Neural progenitor cell (in vitro differentiated cells): ENCODE data around the gene TRAP1. TPM values are rescaled to one million over a fixed set of nuclear protein-coding genes. Genes with fewer than 3 reads are reported as not detected.

ENCODE experiments used
- DNase-seq: peaks from one replicate; pipeline ENCODE4 v3.0.0-alpha.2; 2016; ENCODE audit warnings: low spot score
- H2AFZ ChIP-seq: fragments of 200-600 bp; sonication (generic); replicated peaks from 2 replicates; pipeline ENCODE4 v1.6.1; 2016; ENCODE audit warnings: antibody characterized with exemption
- H3F3A ChIP-seq: fragments of 200-600 bp; sonication (generic); 2 replicates; pipeline ENCODE4 v1.6.1; 2016; ENCODE audit warnings: antibody characterized with exemption, low read depth
- H3K27ac ChIP-seq: fragments of 200-600 bp; sonication (generic); 2 replicates; pipeline ENCODE4 v1.5.1; 2016; ENCODE audit warnings: mild to moderate bottlenecking
- H3K27me3 ChIP-seq: fragments of 200-600 bp; sonication (generic); 2 replicates; pipeline ENCODE4 v1.6.1; 2016; ENCODE audit warnings: mild to moderate bottlenecking, moderate library complexity
- H3K36me3 ChIP-seq: fragments of 200-600 bp; sonication (generic); 2 replicates; pipeline ENCODE4 v1.5.1; 2016
- H3K4me1 ChIP-seq: fragments of 200-600 bp; sonication (generic); 2 replicates; pipeline ENCODE4 v1.6.1; 2016; ENCODE audit warnings: mixed run types
- H3K4me2 ChIP-seq: fragments of 200-600 bp; sonication (generic); 2 replicates; pipeline ENCODE4 v1.6.1; 2016
- H3K4me3 ChIP-seq: fragments of 200-600 bp; sonication (generic); 2 replicates; pipeline ENCODE4 v1.5.1; 2016
- H3K79me2 ChIP-seq: fragments of 200-600 bp; sonication (generic); 2 replicates; pipeline ENCODE4 v1.6.1; 2016; ENCODE audit warnings: low read depth
- H3K9ac ChIP-seq: fragments of 200-600 bp; sonication (generic); 2 replicates; pipeline ENCODE4 v1.6.1; 2016
- H3K9me3 ChIP-seq: fragments of 200-600 bp; sonication (generic); 2 replicates; pipeline ENCODE4 v1.5.1; 2016; ENCODE audit warnings: low read depth
- H4K20me1 ChIP-seq: fragments of 200-600 bp; sonication (generic); 2 replicates; pipeline ENCODE4 v1.6.1; 2016; ENCODE audit warnings: low read depth
- H3K27ac Mint-ChIP-seq: 3 replicates; pipeline ENCODE4 v1.8.0; 2021; ENCODE audit warnings: mixed read lengths
- H3K27me3 Mint-ChIP-seq: 2 replicates; pipeline ENCODE4 v1.8.0; 2022; ENCODE audit warnings: low read depth, mild to moderate bottlenecking, inconsistent platforms, moderate library complexity, mixed read lengths; ENCODE audit not compliant: insufficient read depth
- H3K36me3 Mint-ChIP-seq: 3 replicates; pipeline ENCODE4 v1.8.0; 2021; ENCODE audit warnings: mixed read lengths
- H3K4me1 Mint-ChIP-seq: 3 replicates; pipeline ENCODE4 v1.8.0; 2021; ENCODE audit warnings: mixed read lengths
- H3K4me3 Mint-ChIP-seq: 3 replicates; pipeline ENCODE4 v1.8.0; 2021; ENCODE audit warnings: mild to moderate bottlenecking, moderate library complexity, mixed read lengths
- H3K9me3 Mint-ChIP-seq: 3 replicates; pipeline ENCODE4 v1.8.0; 2020; ENCODE audit warnings: mixed read lengths
- EZH2 ChIP-seq: fragments of 200-600 bp; sonication (generic); IDR thresholded peaks from 2 replicates; pipeline ENCODE4 v1.6.1; 2017; ENCODE audit warnings: antibody characterized with exemption, mild to moderate bottlenecking, moderate library complexity
- EZH2phosphoT487 ChIP-seq: fragments of 200-600 bp; sonication (generic); IDR thresholded peaks from 2 replicates; pipeline ENCODE4 v1.6.1; 2017; ENCODE audit warnings: antibody characterized with exemption
- total RNA-seq: library from RNA; depleted of rRNA; stranded (reverse); fragments of >200 nt; gene quantifications from 2 replicates; pipeline ENCODE4 v1.2.3, GENCODE V29; 2015; ENCODE audit warnings: low replicate concordance
- TF ChIP-seq, protein P1 (sequence below): fragments of 200-600 bp; sonication (generic); IDR thresholded peaks from 2 replicates; pipeline ENCODE4 v1.5.1; 2017; ENCODE audit warnings: antibody characterized with exemption, mild to moderate bottlenecking

The TRAP1 gene
- total RNA-seq, 1 donor from 2014 or later: 119 TPM

GRCh38 chr16:3754772-3755171 lies 37.4 kb upstream of the TRAP1 start:
- Histone ChIP-seq H3K27ac (no peak overlapping the region), H3K79me2 (peaks cover 5% of the 10 kb centered on the region), H3K4me1 (no peaks in the 10 kb centered on the region), H3K9me3 (no peaks in the 10 kb centered on the region), H3K27me3 (no peaks in the 10 kb centered on the region), H3F3A (peaks cover 4% of the 10 kb centered on the region), H2AFZ (no peak overlapping the region), H3K9ac (no peak overlapping the region), H3K4me2 (no peak overlapping the region), H3K36me3 (peaks cover 14% of the 10 kb centered on the region), H3K4me3 (no peak overlapping the region), H4K20me1 (peaks cover 18% of the 10 kb centered on the region)
- no peak for TF ChIP-seq EZH2
- TF ChIP-seq, protein P1, sequence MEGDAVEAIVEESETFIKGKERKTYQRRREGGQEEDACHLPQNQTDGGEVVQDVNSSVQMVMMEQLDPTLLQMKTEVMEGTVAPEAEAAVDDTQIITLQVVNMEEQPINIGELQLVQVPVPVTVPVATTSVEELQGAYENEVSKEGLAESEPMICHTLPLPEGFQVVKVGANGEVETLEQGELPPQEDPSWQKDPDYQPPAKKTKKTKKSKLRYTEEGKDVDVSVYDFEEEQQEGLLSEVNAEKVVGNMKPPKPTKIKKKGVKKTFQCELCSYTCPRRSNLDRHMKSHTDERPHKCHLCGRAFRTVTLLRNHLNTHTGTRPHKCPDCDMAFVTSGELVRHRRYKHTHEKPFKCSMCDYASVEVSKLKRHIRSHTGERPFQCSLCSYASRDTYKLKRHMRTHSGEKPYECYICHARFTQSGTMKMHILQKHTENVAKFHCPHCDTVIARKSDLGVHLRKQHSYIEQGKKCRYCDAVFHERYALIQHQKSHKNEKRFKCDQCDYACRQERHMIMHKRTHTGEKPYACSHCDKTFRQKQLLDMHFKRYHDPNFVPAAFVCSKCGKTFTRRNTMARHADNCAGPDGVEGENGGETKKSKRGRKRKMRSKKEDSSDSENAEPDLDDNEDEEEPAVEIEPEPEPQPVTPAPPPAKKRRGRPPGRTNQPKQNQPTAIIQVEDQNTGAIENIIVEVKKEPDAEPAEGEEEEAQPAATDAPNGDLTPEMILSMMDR: no peak
- no peak for TF ChIP-seq EZH2phosphoT487
- no peaks in the 10 kb centered on the region for H3K9me3 Mint-ChIP-seq
- no peaks in the 10 kb centered on the region for H3K4me1 Mint-ChIP-seq
- peaks cover 43% of the 10 kb centered on the region for H3K36me3 Mint-ChIP-seq
- no peak overlapping the region for H3K4me3 Mint-ChIP-seq
- no peak overlapping the region for H3K27ac Mint-ChIP-seq
- no peak for DNase-seq
- no peaks in the 10 kb centered on the region for H3K27me3 Mint-ChIP-seq

DNA sequence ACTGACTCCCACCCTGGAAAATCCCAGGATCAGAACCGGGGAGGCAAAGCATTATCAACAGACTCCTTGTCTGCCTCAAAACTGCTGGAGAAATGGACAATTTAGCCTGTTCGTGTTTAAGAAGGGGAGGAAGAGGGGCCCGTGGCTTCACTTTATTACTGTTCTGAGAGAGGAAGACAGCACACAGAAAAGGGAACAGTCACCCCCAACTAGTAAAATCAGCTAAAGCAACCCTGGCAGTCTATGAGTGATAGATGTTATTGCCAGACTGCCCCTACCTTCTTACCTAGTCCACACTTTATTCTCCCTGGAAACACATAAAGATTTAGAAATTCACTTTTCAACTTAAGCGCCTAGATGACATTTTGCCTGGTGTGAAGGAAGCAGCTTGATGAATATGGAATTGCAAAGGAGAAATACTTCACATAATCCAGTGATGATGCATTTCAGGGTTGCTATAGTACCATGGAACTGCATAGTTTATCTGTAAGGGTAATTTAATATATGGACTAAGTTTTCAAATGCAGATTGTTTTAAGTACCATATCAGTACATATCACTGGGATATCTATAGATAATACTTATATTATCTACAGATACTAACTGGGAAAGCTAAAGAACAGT lies 36.9 kb upstream of the TRAP1 start:
- H3K36me3 Mint-ChIP-seq: peaks cover 47% of the 10 kb centered on the region
- Histone ChIP-seq H3K9me3 (no peaks in the 10 kb centered on the region), H3K9ac (no peak overlapping the region), H2AFZ (no peak overlapping the region), H3K36me3 (peaks cover 19% of the 10 kb centered on the region), H3K27ac (no peak overlapping the region), H3K4me2 (no peak overlapping the region), H3F3A (peaks cover 3% of the 10 kb centered on the region), H3K79me2 (peaks cover 6% of the 10 kb centered on the region), H3K4me3 (no peak overlapping the region), H4K20me1 (peaks cover 18% of the 10 kb centered on the region), H3K4me1 (no peaks in the 10 kb centered on the region), H3K27me3 (no peaks in the 10 kb centered on the region)
- H3K27me3 Mint-ChIP-seq: no peaks in the 10 kb centered on the region
- no peaks in the 10 kb centered on the region for H3K9me3 Mint-ChIP-seq
- no peak overlapping the region for H3K27ac Mint-ChIP-seq
- DNase-seq: no peak
- H3K4me3 Mint-ChIP-seq: no peak overlapping the region
- TF ChIP-seq EZH2phosphoT487 (no peak), EZH2 (no peak)
- TF ChIP-seq, protein P1: no peak
- no peaks in the 10 kb centered on the region for H3K4me1 Mint-ChIP-seq

GRCh38 chr16:3752984-3753383 lies 35.7 kb upstream of the TRAP1 start:
- H3K27ac ChIP-seq: no peak overlapping the region
- H3F3A ChIP-seq: no peaks in the 10 kb centered on the region
- no peak overlapping the region for H3K4me2 ChIP-seq
- peaks cover 51% of the 10 kb centered on the region for H3K36me3 Mint-ChIP-seq
- H3K36me3 ChIP-seq: peaks cover 16% of the 10 kb centered on the region
- peaks cover 6% of the 10 kb centered on the region for H3K79me2 ChIP-seq
- DNase-seq: no peak
- H3K4me3 ChIP-seq: no peak overlapping the region
- no peaks in the 10 kb centered on the region for H3K4me1 Mint-ChIP-seq
- no peaks in the 10 kb centered on the region for H3K4me1 ChIP-seq
- no peak overlapping the region for H2AFZ ChIP-seq
- peaks cover 2% of the 10 kb centered on the region for H3K27me3 Mint-ChIP-seq
- no peak overlapping the region for H3K27ac Mint-ChIP-seq
- no peak overlapping the region for H3K9ac ChIP-seq
- H3K4me3 Mint-ChIP-seq: no peak overlapping the region
- TF ChIP-seq EZH2phosphoT487 (no peak), EZH2 (no peak)
- TF ChIP-seq, protein P1: no peak
- no peaks in the 10 kb centered on the region for H3K9me3 Mint-ChIP-seq
- H3K9me3 ChIP-seq: no peaks in the 10 kb centered on the region
- H3K27me3 ChIP-seq: no peaks in the 10 kb centered on the region
- peaks cover 18% of the 10 kb centered on the region for H4K20me1 ChIP-seq
